CD4-positive, alpha-beta T cell (primary cell): ENCODE measurements around the gene KCNK3. TPM values are rescaled to one million over a fixed set of nuclear protein-coding genes. Genes with fewer than 3 reads are reported as not detected.

Experiments used
- ATAC-seq: fragments of 200-7000 bp; cut with Tn5 transposase; one replicate; pipeline ENCODE4 v1.10.0; 2022; ENCODE audit warnings: mild to moderate bottlenecking; ENCODE audit not compliant: poor library complexity
- CTCF ChIA-PET: fragments of 350-600 bp; sonication (Branson Sonifier 250); formaldehyde crosslinking; loops from one replicate; lab custom pipeline; 2021; ENCODE audit warnings: antibody characterized with exemption, inconsistent platforms; lab: Charles Lee
- POLR2A ChIA-PET: fragments of 350-600 bp; sonication (Branson Sonifier 250); formaldehyde crosslinking; loops from one replicate; lab custom pipeline; 2021; ENCODE audit warnings: antibody characterized with exemption, inconsistent platforms; lab: Charles Lee
- DNase-seq, 14 experiments: peaks; one replicate each; pipeline ENCODE4 v3.0.0-alpha.2; 2013 to 2020; ENCODE audit warnings: mixed read lengths in 2 of 14
- H3K27ac ChIP-seq, 2 donors: one replicate each; pipeline versions ENCODE4 v1.5.1 to v1.7.0; 2013; ENCODE audit warnings: low read length in 2 of 2, low read depth in 1 of 2, mild to moderate bottlenecking in 1 of 2
- H3K27me3 ChIP-seq, 2 experiments: 1 replicate in 1 of 2; 2 replicates in 1 of 2; pipeline versions ENCODE4 v1.6.1 to v1.7.0; 2013; ENCODE audit warnings: low read length in 2 of 2, control low read depth in 1 of 2, mild to moderate bottlenecking in 1 of 2, moderate library complexity in 1 of 2; ENCODE audit not compliant: insufficient read depth in 2 of 2, control insufficient read depth in 1 of 2
- H3K36me3 ChIP-seq: one replicate; pipeline ENCODE4 v1.6.1; 2013; ENCODE audit warnings: low read length, control low read depth; ENCODE audit not compliant: insufficient read depth
- H3K4me1 ChIP-seq: one replicate; pipeline ENCODE4 v1.6.1; 2013; ENCODE audit warnings: low read length, control low read depth; ENCODE audit not compliant: insufficient read depth
- H3K4me3 ChIP-seq: one replicate; pipeline ENCODE4 v1.5.1; 2013; ENCODE audit warnings: mild to moderate bottlenecking, low read length, moderate library complexity
- H3K9me3 ChIP-seq, 2 experiments: 1 replicate in 1 of 2; 2 replicates in 1 of 2; pipeline versions ENCODE4 v1.6.1 to v1.7.0; 2013; ENCODE audit warnings: low read length in 2 of 2, mild to moderate bottlenecking in 2 of 2, control low read depth in 1 of 2, moderate library complexity in 1 of 2; ENCODE audit not compliant: control insufficient read depth in 1 of 2, insufficient read depth in 1 of 2
- H3K27ac Mint-ChIP-seq: one replicate; pipeline ENCODE4 v1.8.0; 2020; ENCODE audit warnings: mixed read lengths
- H3K27me3 Mint-ChIP-seq: one replicate; pipeline ENCODE4 v1.8.0; 2021; ENCODE audit warnings: mixed read lengths
- H3K36me3 Mint-ChIP-seq: one replicate; pipeline ENCODE4 v1.8.0; 2021; ENCODE audit warnings: low read depth, mixed read lengths
- H3K4me1 Mint-ChIP-seq: one replicate; pipeline ENCODE4 v1.8.0; 2021; ENCODE audit warnings: low read depth, mixed read lengths
- H3K4me3 Mint-ChIP-seq: one replicate; pipeline ENCODE4 v1.8.0; 2020; ENCODE audit warnings: mild to moderate bottlenecking, mixed read lengths
- H3K9me3 Mint-ChIP-seq: one replicate; pipeline ENCODE4 v1.8.0; 2020; ENCODE audit warnings: mixed read lengths
- CTCF ChIP-seq: fragments of 200-600 bp; IDR thresholded peaks from one replicate; pipeline ENCODE4 v1.8.0; 2022; ENCODE audit warnings: antibody characterized with exemption, mild to moderate bottlenecking
- intact Hi-C, 2 experiments: fragments of 100-400 bp; cut with DNase I in 1 of 2; cut with micrococcal nuclease in 1 of 2; formaldehyde crosslinking; loops; one replicate each; pipeline versions ENCODE4 v1.15.1 to v1.9.0; 2023 to 2025; cut with DNase I, micrococcal nuclease
- total RNA-seq, 174 experiments: library from RNA in 2 of 174; stranded (reverse) in 2 of 174; gene quantifications; one replicate each; pipeline ENCODE4 v1.2.3 and lab custom pipeline; 2021 to 2026

The KCNK3 gene
- total RNA-seq, 2 experiments from 2014 or later: not detected

DNA sequence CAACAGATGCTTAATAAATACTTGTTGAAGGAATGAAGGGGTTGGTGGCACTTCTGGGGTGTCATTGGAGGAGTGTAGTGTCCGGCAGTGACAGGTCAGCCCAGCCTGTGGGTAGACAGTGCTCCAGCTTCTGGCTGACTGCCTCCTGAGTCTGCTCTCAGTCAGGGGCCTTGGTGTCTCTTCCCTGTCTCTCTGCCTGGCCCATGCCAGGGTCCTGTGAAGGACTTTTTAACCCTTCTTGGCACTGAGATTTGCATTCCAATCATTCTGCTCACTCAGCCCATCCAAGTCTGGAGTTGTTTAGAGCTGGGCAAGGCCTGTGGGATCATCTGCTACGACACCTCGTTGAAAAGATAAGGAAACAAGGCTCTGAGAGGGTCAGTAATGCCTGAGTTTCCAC lies 1.4 kb upstream of the KCNK3 start:
- POLR2A ChIA-PET: no interaction called here
- no peak for TF ChIP-seq CTCF
- no peaks in the 10 kb centered on the region for H3K36me3 Mint-ChIP-seq
- H3K27me3 Mint-ChIP-seq: peaks cover 86% of the 10 kb centered on the region
- Histone ChIP-seq H3K9me3 (peaks cover 0 to 14% of the 10 kb centered on the region in 2 experiments), H3K36me3 (no peaks in the 10 kb centered on the region), H3K4me3 (no peak overlapping the region), H3K27ac (no peak overlapping the region), H3K27me3 (peaks cover 62 to 66% of the 10 kb centered on the region in 2 experiments), H3K4me1 (peaks cover 10% of the 10 kb centered on the region)
- intact Hi-C loops: no loop called here
- ATAC-seq: no peak
- CTCF ChIA-PET: no interaction called here
- H3K9me3 Mint-ChIP-seq: no peaks in the 10 kb centered on the region
- H3K4me1 Mint-ChIP-seq: peaks cover 9% of the 10 kb centered on the region
- no peak overlapping the region for H3K4me3 Mint-ChIP-seq
- no peak for DNase-seq
- no peak overlapping the region for H3K27ac Mint-ChIP-seq

DNA sequence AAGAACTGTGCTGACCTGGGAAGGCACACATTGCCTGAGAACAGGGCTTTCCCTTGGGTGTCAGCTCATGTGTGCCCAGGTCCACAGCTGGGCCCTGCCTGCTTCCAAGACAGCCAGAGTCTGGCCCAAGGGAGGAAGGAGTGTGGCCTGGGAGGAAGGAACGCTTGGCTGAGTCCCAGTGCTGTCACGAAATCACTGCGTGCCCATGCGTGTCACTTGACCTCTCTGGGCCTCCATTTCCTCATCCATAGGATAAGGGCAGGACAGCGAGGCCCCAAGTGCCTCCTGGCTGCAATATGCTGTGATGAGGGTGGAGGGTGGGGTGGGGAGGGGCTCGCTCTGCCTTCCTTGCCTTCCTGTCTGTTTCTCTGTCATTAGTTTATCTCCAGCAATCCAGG lies 642 bp upstream of the KCNK3 start:
- DNase-seq (no peak), ATAC-seq (no peak)
- peaks cover 86% of the 10 kb centered on the region for H3K27me3 Mint-ChIP-seq
- POLR2A ChIA-PET: no interaction called here
- Histone ChIP-seq H3K9me3 (peaks cover 0 to 14% of the 10 kb centered on the region in 2 experiments), H3K27me3 (peaks cover 66 to 73% of the 10 kb centered on the region in 2 experiments), H3K27ac (no peak overlapping the region), H3K4me1 (peaks cover 10% of the 10 kb centered on the region), H3K4me3 (no peak overlapping the region), H3K36me3 (no peaks in the 10 kb centered on the region)
- CTCF ChIA-PET: no interaction called here
- intact Hi-C loops: no loop called here
- H3K36me3 Mint-ChIP-seq: no peaks in the 10 kb centered on the region
- no peak overlapping the region for H3K27ac Mint-ChIP-seq
- TF ChIP-seq CTCF: no peak
- H3K9me3 Mint-ChIP-seq: no peaks in the 10 kb centered on the region
- no peak overlapping the region for H3K4me3 Mint-ChIP-seq
- peaks cover 9% of the 10 kb centered on the region for H3K4me1 Mint-ChIP-seq

GRCh38 chr2:26692897-26693849 lies 651 bp downstream of the KCNK3 start:
- POLR2A ChIA-PET: no interaction called here
- no peak overlapping the region for H3K4me3 ChIP-seq

More at GRCh38 chr2:26692897-26693849, 651 bp downstream of the KCNK3 start:
- Histone ChIP-seq H3K9me3 (peaks cover 0 to 18% of the 10 kb centered on the region in 2 experiments), H3K27me3 (peaks cover 62 to 79% of the 10 kb centered on the region in 2 experiments), H3K27ac (no peak overlapping the region), H3K4me1 (peaks cover 10% of the 10 kb centered on the region), H3K36me3 (no peaks in the 10 kb centered on the region)
- H3K4me1 Mint-ChIP-seq: peaks cover 9% of the 10 kb centered on the region
- H3K27ac Mint-ChIP-seq: no peak overlapping the region
- peaks cover 85% of the 10 kb centered on the region for H3K27me3 Mint-ChIP-seq
- DNase-seq: peak in 1 of 14 experiments; percentile 4
- ATAC-seq: peak; percentile 48
- CTCF ChIA-PET: no interaction called here
- no peak for TF ChIP-seq CTCF
- no peak overlapping the region for H3K4me3 Mint-ChIP-seq
- no peaks in the 10 kb centered on the region for H3K9me3 Mint-ChIP-seq
- intact Hi-C loops: no loop called here
- H3K36me3 Mint-ChIP-seq: no peaks in the 10 kb centered on the region
